Measurements from ENCODE around the gene SPSB3. TPM values are rescaled to one million over a fixed set of nuclear protein-coding genes. Genes with fewer than 3 reads are reported as not detected.

SPSB3 gene
- total RNA-seq, 1 experiment from 2014 or later: 22.2 TPM

GRCh38 chr16:1767116-1767994 is 15.0 kb downstream of the SPSB3 start:
- Mint-ChIP-seq H3K9me3 (ENCODE audit: unreplicated experiment) (no peaks in the 10 kb centered on the region), H3K27ac (ENCODE audit: low read depth, unreplicated experiment) (no peak overlapping the region), H3K4me1 (ENCODE audit: insufficient read depth, unreplicated experiment) (peaks cover 7% of the 10 kb centered on the region), H3K27me3 (ENCODE audit: insufficient read depth, unreplicated experiment) (no peaks in the 10 kb centered on the region), H3K36me3 (ENCODE audit: insufficient read depth, unreplicated experiment) (peaks cover 75% of the 10 kb centered on the region), H3K4me3 (ENCODE audit: unreplicated experiment) (no peak overlapping the region)
- POLR2A ChIA-PET: interaction anchor here (0.6 to 7.7 kb wide), 3 partner anchors 14 to 198 kb away, joined by 3 to 137 read pairs (median 57); partner anchors contain the start of genes MAPK8IP3, NUBP2, RPS2 and SPSB3
- CTCF ChIA-PET: interaction anchor here (0.9 kb wide), 1 partner anchor 12 kb away, joined by 3 read pairs; no protein-coding TSS in a partner anchor
- no TSS peak for BruUV-seq (replicated peaks)
- no peak for TF ChIP-seq CTCF (IDR thresholded peaks at IDR 0.05; ENCODE audit: unreplicated experiment)
- intact Hi-C loops (cut with micrococcal nuclease): no loop called here
- no peak for DNase-seq (ENCODE audit: unreplicated experiment)

- Mint-ChIP-seq H3K27me3 (ENCODE audit: insufficient read depth, unreplicated experiment) (no peaks in the 10 kb centered on the region), H3K27ac (ENCODE audit: low read depth, unreplicated experiment) (no peak overlapping the region), H3K36me3 (ENCODE audit: insufficient read depth, unreplicated experiment) (peaks cover 75% of the 10 kb centered on the region), H3K9me3 (ENCODE audit: unreplicated experiment) (no peaks in the 10 kb centered on the region), H3K4me1 (ENCODE audit: insufficient read depth, unreplicated experiment) (peaks cover 7% of the 10 kb centered on the region), H3K4me3 (ENCODE audit: unreplicated experiment) (no peak overlapping the region)
- TF ChIP-seq CTCF (IDR thresholded peaks at IDR 0.05; ENCODE audit: unreplicated experiment): no peak
- no TSS peak for BruUV-seq (replicated peaks)
- intact Hi-C loops (cut with micrococcal nuclease): no loop called here
- POLR2A ChIA-PET: interaction anchor here (0.6 kb wide), 1 partner anchor 198 kb away, joined by 3 read pairs; the partner anchor contains the start of gene RPS2
- CTCF ChIA-PET: no interaction called here
- DNase-seq (ENCODE audit: unreplicated experiment): no peak
Observed at GRCh38 chr16:1766701-1767100, 15.7 kb downstream of the SPSB3 start.

GRCh38 chr16:1766231-1766630 is 16.1 kb downstream of the SPSB3 start:
- TF ChIP-seq CTCF (IDR thresholded peaks at IDR 0.05; ENCODE audit: unreplicated experiment): no peak
- no peak overlapping the region for H3K4me3 Mint-ChIP-seq (ENCODE audit: unreplicated experiment)
- CTCF ChIA-PET: interaction anchor here (0.6 kb wide), 1 partner anchor 423 kb away, joined by 3 read pairs; no protein-coding TSS in a partner anchor
- POLR2A ChIA-PET: interaction anchor here (1.1 to 1.3 kb wide), 2 partner anchors 22 to 88 kb away, joined by 4 read pairs; partner anchors contain the start of gene JPT2
- H3K4me1 Mint-ChIP-seq (ENCODE audit: insufficient read depth, unreplicated experiment): peaks cover 7% of the 10 kb centered on the region
- DNase-seq (ENCODE audit: unreplicated experiment): no peak
- H3K36me3 Mint-ChIP-seq (ENCODE audit: insufficient read depth, unreplicated experiment): peaks cover 77% of the 10 kb centered on the region
- intact Hi-C loops (cut with micrococcal nuclease): no loop called here
- H3K27me3 Mint-ChIP-seq (ENCODE audit: insufficient read depth, unreplicated experiment): no peaks in the 10 kb centered on the region
- BruUV-seq (replicated peaks): no TSS peak
- no peak overlapping the region for H3K27ac Mint-ChIP-seq (ENCODE audit: low read depth, unreplicated experiment)
- no peaks in the 10 kb centered on the region for H3K9me3 Mint-ChIP-seq (ENCODE audit: unreplicated experiment)

- Mint-ChIP-seq H3K9me3 (ENCODE audit: unreplicated experiment) (no peaks in the 10 kb centered on the region), H3K27ac (ENCODE audit: low read depth, unreplicated experiment) (no peak overlapping the region), H3K36me3 (ENCODE audit: insufficient read depth, unreplicated experiment) (peaks cover 80% of the 10 kb centered on the region), H3K4me1 (ENCODE audit: insufficient read depth, unreplicated experiment) (peaks cover 7% of the 10 kb centered on the region), H3K27me3 (ENCODE audit: insufficient read depth, unreplicated experiment) (no peaks in the 10 kb centered on the region), H3K4me3 (ENCODE audit: unreplicated experiment) (no peak overlapping the region)
- no peak for TF ChIP-seq CTCF (IDR thresholded peaks at IDR 0.05; ENCODE audit: unreplicated experiment)
- ChIA-PET CTCF (interaction anchor here (0.5 to 0.7 kb wide), 3 partner anchors 16 to 423 kb away, joined by 3 read pairs; partner anchors contain the start of gene MAPK8IP3), POLR2A (interaction anchor here (1.1 to 1.8 kb wide), 5 partner anchors 11 to 88 kb away, joined by 3 to 5 read pairs (median 4); partner anchors contain the start of genes JPT2 and MAPK8IP3)
- no TSS peak for BruUV-seq (replicated peaks)
- no peak for DNase-seq (ENCODE audit: unreplicated experiment)
- intact Hi-C loops (cut with micrococcal nuclease): no loop called here
Observed at GRCh38 chr16:1765826-1766225, 16.5 kb downstream of the SPSB3 start.
